HG03196 (cell line): Measurements from ENCODE around the gene ZZZ3.
"Not testable (repeated sequence)": the region's sequence is repeated elsewhere in the genome, so short reads cannot be mapped to it uniquely, and the experiment has no call there.

ENCODE experiments used
- ATAC-seq: cut with Tn5 transposase; IDR thresholded peaks from one replicate; pipeline ENCODE4 v1.9.1; 2021; ENCODE audit not compliant: unreplicated experiment

ZZZ3 gene

DNA sequence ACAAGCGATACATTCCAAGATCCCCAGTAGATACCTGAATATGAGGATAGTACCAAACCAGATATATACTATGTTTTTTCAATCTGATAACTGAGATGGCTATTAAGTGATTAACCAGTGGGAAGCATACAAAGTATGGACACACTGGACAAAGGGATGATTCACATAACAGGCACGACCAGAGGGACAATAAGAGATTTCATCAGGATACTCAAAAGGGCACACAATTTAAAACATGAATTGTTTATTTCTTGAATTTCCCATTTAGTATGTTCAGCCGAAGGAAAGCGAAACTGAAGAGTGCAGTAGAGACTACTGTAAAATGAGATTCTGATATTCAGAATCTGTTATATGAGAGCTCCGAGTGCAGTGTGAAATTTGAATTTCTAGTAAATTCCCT lies 10.6 kb downstream of the ZZZ3 start:
- ATAC-seq, result no peak

GRCh38 chr1:77670330-77670729 lies 12.1 kb downstream of the ZZZ3 start:
- no peak for ATAC-seq

- no peak for ATAC-seq
Measured at GRCh38 chr1:77668924-77669449, 13.5 kb downstream of the ZZZ3 start.

DNA sequence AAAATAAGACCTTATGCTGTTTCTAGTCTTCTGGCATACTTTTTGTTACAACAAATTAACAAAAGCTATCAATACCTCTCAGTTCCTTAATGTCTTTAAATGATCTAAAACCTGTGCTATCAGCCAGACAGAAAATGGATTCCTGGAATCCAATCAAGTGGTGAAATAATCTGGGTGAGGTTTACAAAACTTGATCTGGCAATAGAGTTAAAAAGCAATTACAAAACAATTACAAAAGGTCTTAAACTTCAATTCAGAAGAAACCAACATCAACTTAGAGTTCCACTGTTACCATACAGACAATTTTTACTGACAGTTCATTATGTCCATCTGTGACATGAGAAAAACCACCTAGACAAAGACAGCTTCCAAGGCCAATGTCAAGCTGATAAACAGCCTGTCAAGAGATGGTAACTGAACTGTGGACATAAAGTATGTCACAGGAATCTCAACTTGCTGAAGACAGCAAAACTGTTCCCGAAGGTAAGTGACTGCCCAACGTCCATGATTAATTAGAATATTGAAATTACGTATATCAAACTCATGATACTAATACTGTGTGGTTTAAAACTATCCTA lies 17.4 kb downstream of the ZZZ3 start:
- no peak for ATAC-seq

DNA sequence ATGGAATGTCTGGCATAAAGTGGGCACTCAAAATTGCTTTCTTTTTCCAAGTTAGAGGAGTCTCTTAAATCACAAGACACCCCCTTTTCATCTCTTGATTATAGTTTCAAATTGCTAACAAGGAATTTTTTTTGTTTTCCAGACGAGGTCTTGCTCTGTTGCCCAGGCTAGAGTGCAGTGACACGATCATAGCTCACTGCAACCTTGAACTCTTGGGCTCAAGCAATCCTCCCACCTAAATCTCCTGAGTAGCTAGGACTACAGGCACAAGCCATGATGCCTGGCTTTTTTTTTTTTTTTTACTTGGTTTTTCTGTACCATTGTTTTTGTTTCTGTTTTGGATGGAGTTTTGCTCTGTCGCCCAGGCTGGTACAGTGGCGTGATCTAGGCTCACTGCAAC lies 20.8 kb downstream of the ZZZ3 start:
- no peak for ATAC-seq

GRCh38 chr1:77659879-77660593 lies 22.4 kb downstream of the ZZZ3 start:
- ATAC-seq, result no peak

DNA sequence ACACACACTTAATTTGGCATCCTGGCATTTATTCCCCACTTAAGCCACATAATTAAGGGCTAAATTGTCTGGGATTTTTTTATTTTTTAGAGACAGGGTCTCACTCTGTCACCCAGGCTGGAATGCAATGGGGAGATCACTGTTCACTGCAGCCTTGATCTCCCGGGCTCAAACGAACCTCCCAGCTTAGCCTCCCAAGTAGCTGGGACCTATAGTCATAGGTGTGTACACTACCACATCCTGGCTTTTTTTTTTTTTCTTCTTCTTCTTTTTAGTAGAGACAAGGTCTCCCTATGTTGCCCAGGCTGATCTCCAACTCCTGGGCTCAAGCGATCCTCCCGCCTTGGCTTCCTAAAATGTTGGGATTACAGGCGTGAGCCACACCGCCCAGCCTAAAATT lies 24.2 kb downstream of the ZZZ3 start:
- ATAC-seq, result no peak

GRCh38 chr1:77655431-77655974 lies 27.0 kb downstream of the ZZZ3 start:
- no peak for ATAC-seq

DNA sequence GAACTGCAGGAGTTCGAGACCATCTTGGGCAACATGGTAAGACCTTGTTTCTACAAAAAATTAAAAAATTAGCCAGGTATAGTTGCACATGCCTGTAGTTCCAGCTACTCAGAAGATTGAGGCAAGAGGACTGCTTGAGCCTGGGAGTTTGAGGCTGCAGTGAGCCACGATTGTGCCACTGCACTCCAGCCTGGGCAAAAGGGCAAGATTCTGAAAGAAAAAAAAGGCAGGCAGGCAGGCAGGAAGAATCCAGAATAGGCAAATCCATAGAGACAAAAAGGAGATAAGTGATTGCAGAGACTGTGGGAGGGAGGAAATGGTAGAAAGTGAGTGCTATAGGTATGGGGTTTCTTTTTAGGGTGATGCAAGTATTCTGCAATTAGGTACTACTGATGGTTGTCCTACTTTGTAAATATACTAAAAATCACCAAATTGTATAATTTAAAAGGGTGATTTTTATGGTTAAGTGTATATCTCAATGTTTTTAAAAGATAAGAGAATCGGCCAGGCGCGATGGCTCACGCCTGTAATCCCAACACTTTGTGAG lies 29.4 kb downstream of the ZZZ3 start:
- no peak for ATAC-seq

DNA sequence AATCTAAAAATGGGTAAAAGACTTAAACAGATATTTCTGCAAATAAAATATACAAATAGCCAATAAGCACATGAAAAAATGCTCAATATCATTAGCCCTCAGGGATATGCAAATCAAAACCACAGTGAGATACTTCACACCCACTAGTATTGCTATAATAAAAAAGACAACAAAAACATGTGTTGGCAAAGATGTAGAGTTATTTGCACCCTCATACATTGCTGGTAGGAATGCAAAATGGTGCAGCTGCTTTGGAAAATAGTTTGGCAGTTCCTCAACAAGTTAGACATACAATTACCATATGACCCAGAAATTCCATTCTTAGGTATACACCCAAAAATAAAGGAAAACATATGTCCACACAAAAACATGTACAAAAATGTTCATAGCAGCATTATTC lies 30.2 kb downstream of the ZZZ3 start:
- no peak for ATAC-seq

DNA sequence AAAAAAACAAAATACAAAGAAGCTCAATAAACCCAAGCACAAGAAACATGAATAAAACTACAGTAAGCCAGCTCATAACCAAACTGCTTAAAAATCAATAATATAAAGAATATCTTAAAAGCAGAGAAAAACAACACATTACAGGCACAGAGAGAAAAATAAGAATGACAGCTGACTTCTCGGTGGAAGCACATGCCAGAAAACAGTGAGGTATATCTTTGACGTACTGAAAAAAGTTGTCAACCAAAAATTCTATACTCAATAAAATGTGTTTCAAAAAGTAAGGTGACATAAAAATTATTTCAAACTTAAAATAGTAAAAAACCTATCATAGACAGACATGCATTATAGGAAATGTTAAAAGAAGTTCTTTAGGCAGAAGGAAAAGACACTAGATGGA lies 33.3 kb downstream of the ZZZ3 start:
- no peak for ATAC-seq

- not testable (repeated sequence) for ATAC-seq
Measured at GRCh38 chr1:77646224-77646623, 36.2 kb downstream of the ZZZ3 start.

GRCh38 chr1:77643456-77643855 lies 39.0 kb downstream of the ZZZ3 start:
- no peak for ATAC-seq

- ATAC-seq, result no peak
Measured at GRCh38 chr1:77642941-77643340, 39.5 kb downstream of the ZZZ3 start.

DNA sequence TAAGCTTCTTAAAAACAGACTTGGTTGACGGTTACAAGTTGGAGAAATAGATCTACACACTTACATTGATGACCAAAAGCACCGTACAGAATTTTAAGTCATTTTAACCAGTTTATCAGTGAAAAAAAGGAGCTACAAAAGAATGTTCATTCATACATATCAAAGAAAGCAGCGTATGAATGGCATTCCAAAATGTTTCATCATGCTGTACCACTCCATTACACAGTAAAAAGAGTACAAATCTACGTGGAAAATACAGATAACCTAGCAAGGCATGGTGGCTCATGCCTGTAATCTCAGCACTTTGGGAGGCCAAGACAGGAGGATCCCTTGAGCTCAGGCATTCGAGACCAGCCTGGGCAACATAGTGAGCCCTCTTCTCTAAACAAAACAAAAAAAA lies 40.3 kb downstream of the ZZZ3 start:
- ATAC-seq, result no peak

- ATAC-seq, result no peak
Measured at GRCh38 chr1:77639557-77640069, 42.8 kb downstream of the ZZZ3 start.

DNA sequence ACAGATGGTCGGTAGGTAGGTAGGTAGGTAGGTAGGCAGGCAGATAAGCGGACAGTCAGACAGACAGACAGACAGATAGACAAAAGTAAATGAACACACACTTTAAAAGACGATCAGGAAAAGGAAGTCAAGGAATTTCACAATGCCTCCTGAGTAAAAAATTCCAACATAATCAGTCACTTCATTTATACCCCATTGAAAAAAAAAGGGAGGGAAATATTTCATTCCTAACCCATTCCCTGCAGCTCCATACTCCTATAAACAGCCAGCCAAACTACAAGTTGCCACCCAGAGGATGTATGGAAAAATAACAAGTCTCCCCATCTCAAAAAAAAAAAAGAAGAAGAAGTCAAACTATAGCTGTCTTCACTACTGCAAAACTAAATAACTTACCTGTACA lies 43.4 kb downstream of the ZZZ3 start:
- ATAC-seq, result no peak

DNA sequence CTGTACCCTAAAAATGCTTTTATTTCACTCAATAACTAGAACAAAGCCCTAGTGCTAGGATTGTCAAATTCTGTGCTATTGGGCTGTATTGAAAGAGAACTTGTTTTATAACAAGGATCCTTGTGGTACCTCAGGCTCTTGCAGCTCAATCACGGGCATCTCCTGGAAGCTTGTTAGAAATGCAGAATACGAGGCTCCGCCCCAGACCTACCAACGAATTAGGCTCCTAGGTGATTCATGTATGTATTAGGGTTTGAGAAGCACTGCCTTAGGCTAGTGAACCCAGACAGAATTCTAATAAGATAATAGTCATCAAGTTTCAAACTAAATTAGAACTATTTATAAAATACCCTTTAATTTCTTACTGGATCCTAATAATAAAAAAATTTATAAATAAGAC lies 45.6 kb downstream of the ZZZ3 start:
- ATAC-seq, result no peak
